Measurements from ENCODE around the gene NBPF19.
"Not testable (repeated sequence)": the region's sequence is repeated elsewhere in the genome, so short reads cannot be mapped to it uniquely, and the experiment has no call there.

Gene NBPF19

GRCh38 chr1:149474745-149475144, at the start of gene NBPF19:
Gene NBPF19, plus strand, starts transcription at chr1:149475045. Its CDS starts 888 bp downstream, at chr1:149475933.
- DNase-seq: not testable (repeated sequence)

DNA sequence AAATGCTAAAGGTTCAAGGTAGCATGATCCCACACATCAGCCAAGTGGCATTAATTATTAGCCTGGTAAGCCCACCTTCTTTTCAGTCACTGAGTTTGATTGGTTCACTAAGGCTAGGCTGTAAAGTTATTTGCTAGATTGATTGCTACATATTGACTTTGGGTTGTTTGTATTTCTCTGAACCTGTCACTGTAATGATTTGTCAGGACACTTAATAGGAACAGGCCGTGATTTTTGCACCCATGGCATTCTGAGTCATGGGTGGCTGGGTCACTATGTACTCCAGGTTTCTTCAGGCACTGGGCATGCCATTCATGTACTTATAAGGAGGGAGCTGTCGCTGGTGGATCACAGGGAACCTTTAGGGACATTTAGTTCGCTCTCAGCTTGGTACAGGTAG, 46.5 kb upstream of the NBPF19 start:
- DNase-seq: not testable (repeated sequence)

DNA sequence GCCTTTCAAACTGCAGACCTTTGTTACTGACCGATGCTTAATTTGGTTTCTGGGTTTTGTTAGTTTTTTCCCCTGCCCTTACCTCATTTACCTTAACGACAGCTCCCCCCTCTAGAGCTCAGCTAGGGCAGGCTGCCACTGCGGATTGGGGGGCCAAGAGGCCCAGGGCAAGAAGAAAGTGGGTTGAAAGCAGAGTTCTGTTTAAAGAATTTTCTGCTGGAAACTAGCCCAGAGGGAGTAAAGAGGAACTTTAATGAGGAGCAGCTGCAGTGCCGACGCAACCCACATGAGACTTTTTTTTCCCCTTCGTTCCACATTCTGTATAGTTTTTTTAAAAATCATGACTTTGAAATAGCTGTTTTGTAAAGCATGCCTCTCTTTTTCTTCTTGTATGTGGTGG, 29.4 kb upstream of the NBPF19 start:
- not testable (repeated sequence) for DNase-seq

- not testable (repeated sequence) for DNase-seq
Observed at GRCh38 chr1:149452196-149452595, 22.6 kb upstream of the NBPF19 start.

DNA sequence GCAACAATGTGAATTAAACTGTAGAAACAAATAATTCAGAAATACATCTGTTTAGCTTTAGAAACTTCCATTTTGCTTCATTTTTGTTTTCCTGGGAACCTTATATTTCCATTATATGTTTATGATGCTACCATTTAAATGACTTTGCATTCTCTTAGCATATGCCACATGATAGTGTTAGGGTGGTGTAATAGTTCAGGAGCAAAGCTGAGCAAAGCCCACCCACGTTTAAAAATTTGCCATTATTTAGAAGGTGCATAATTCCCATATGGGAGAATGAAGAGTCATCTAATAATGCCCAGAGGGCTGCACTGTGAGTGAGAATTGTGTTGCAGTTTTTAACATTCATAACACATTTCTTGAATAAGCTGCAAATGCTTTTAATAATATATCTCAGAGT, 22.2 kb upstream of the NBPF19 start:
- DNase-seq: not testable (repeated sequence)

- not testable (repeated sequence) for DNase-seq
Observed at GRCh38 chr1:149558350-149558825, 83.5 kb downstream of the NBPF19 start.

DNA sequence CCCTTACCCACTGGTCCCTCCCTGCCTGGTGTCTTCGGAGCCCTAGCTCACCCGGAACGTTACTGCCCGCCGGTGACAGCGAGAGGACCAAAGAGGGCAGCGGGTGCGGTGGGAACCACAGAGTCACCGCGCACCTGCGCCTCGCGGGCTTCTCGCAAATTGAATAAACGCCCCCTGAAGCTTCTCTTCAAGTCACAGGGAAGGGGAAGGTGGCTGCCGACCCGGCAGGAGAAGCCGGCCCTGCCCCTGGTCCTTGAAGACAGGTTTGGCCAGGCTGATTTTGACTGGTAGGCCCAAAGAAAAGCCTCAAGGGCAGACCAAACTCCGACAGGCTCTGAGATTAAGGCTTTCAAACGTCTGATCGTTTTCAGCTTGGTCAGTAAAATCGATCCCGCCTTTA, 87.0 kb downstream of the NBPF19 start:
- DNase-seq: not testable (repeated sequence)

DNA sequence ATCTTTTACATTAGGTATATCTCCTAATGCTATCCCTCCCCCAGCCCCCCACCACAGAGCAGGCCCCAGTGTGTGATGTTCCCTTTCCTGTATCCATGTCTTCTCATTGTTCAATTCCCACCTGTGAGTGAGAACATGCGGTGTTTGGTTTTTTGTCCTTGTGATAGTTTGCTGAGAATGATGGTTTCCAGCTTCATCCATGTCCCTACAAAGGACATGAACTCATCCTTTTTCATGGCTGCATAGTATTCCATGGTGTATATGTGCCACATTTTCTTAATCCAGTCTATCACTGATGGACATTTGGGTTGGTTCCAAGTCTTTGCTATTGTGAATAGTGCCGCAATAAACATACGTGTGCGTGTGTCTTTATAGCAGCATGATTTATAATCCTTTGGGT, 90.6 kb downstream of the NBPF19 start:
- DNase-seq: not testable (repeated sequence)

DNA sequence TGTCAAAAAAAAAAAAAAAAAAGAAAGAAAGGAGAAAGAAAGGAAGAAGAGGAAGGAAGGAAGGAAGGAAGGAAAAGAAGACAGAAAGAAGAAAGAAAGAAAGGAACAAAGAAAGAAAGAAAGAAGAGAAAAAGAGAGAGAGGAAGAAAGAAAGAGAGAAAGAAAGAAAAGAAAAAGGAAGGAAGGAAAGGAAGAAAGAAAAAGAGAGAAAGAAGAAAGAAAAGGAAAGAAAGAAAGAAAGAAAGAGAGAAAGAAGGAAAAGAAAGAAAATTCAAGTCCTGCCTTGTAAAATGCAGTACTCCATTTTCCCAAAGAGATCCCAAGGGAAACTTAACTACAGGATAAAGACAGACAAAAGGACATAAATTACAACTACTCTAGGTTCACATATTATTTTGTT, 97.9 kb downstream of the NBPF19 start:
- not testable (repeated sequence) for DNase-seq

DNA sequence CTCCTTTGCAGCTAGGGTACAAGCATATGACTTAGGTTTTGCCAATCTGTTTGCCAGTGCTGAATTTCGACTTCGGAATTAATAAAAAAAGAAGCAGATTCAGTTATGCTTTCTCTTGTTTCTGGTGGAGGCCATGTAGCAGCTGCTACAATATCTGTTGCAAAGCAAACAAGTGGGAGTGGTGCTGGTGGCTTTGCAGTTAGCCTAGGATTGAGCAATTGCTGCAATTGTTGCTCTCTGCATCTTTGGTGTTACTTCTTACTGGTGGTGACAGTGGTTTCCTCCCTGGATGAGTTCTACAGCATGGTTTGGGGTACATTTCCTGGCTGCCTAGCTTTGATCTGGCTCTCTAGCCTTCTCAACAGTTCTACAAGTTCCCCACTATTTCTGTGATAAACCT, 110.7 kb downstream of the NBPF19 start:
- not testable (repeated sequence) for DNase-seq
